H1 (cell line): Measurements from ENCODE around the gene C2CD4A. TPM values are rescaled to one million over a fixed set of nuclear protein-coding genes. Genes with fewer than 3 reads are reported as not detected.

Experiments
- CTBP2 ChIP-seq: IDR thresholded peaks from 2 replicates; pipeline ENCODE4 v1.7.0; 2011; ENCODE audit warnings: borderline replicate concordance, mild to moderate bottlenecking, moderate library complexity, mixed read lengths, low read length; ENCODE audit not compliant: insufficient read depth, insufficient read length
- RAD21 ChIP-seq, 2 experiments: IDR thresholded peaks in 1 of 2; conservative IDR thresholded peaks in 1 of 2; 2 replicates each; pipeline ENCODE4 v1.6.1; 2011; ENCODE audit warnings: low read depth in 2 of 2, low read length in 2 of 2, improper control_type of control experiment in 1 of 2, inconsistent platforms in 1 of 2, mild to moderate bottlenecking in 1 of 2, moderate library complexity in 1 of 2
- RFX5 ChIP-seq: IDR thresholded peaks from 2 replicates; pipeline ENCODE4 v1.6.1; 2011; ENCODE audit warnings: low read depth, low read length, improper control_type of control experiment, borderline replicate concordance
- polyA plus RNA-seq, 7 experiments: library from polyadenylated mRNA; depleted of rRNA in 3 of 7; stranded (reverse) in 5 of 7; unstranded in 2 of 7; fragments of >200 nt in 5 of 7; fragments of 200-250 nt in 2 of 7; gene quantifications; 1 replicate in 5 of 7; 2 replicates in 1 of 7; 4 replicates in 1 of 7; pipeline versions ENCODE4 v1.2.1 to v1.2.3, GENCODE V29; 2011 to 2013; ENCODE audit warnings: missing spikeins in 2 of 7, mixed read lengths in 2 of 7
- total RNA-seq: library from RNA; stranded (reverse); fragmentation: NEBNext Ultra II Directional; extraction: Animal tissue kit (Norgen Biotek cat#: 25700); gene quantifications from 2 replicates; pipeline ENCODE4 v1.2.1, GENCODE V29; 2021

C2CD4A gene
- total and polyA plus RNA-seq, 2 of the 8 experiments (the other 6 are each of a cell fraction or from before 2014, with no cell fraction given), result not detected

DNA sequence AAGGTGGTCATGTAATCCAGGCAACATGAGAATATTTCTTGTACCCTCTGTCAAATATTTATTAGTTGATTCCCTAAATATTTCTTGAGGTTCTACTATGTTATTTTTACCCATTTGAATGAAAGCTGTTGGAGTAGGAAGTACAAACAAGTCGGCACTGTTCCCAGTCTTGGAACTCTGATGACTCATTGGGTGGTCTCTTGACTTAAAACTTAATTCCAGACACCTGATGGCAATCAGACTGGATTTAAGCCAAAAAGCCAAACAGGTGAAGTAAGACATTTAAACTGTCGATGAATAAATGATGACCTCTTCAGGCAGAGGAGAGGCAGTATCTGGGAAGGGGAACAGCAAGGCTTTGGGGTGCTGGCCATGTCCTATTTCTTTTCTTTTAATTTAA is 22.8 kb downstream of the C2CD4A start (continued):
- TF ChIP-seq RAD21 (IDR thresholded peaks at IDR 0.05 in 1 of 2, conservative IDR thresholded peaks at IDR 0.05 in 1 of 2; ENCODE audit: low read depth in 2 of 2, low read length in 2 of 2) (no peak), RFX5 (no peak), CTBP2 (no peak)
